VCaP (cell line): ENCODE measurements around the gene ARHGEF40.

Experiments used
- H3K27ac ChIP-seq: fragments of 450-650 bp; 2 replicates; pipeline ENCODE4 v1.5.1; 2017
- CTCF ChIP-seq: fragments of 450-650 bp; conservative IDR thresholded peaks from 2 replicates; pipeline ENCODE4 v1.5.1; 2017; ENCODE audit warnings: mild to moderate bottlenecking, moderate library complexity

Gene ARHGEF40

DNA sequence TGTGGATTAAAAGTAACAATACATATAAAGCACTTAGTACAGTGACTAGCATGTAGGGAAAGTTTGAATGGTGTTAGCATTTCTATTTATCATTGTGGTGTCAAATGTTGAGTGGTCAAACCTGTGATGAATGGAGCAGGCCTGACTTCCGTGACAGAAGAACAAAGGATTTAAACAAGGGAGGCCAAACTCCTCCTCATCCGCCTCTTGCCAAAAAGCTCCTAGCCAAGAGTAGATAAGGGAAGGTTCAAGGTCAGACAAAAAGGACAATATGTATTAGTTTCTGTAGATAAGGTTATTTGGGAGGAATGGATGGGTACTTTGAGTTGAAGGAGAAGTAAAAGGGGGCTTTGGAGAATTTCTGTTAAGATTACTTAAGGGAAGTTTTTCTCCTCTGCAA, 21.5 kb upstream of the ARHGEF40 start:
- H3K27ac ChIP-seq: no peak overlapping the region
- no peak for TF ChIP-seq CTCF

DNA sequence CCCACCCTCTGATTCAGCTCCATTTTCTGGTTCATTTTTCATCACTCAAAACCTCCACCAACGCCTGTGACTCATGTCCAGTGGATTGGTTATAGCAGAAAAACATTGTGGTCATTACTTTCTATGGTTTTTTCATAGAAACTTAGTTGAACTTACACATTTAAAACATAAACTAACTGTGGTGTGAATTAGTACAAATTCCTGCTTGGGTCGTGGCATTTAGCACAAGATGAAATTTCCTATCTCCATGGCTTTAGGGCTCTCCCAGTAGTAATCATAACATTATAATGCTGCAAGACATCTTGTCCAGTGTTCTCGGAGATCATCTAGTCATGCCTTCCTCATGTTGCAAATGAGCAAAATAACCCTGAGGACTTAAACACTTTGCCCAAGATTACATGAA, 20.8 kb upstream of the ARHGEF40 start:
- no peak overlapping the region for H3K27ac ChIP-seq
- TF ChIP-seq CTCF: no peak

- no peak for TF ChIP-seq CTCF
- no peak overlapping the region for H3K27ac ChIP-seq
These were observed 19.5 kb upstream of the ARHGEF40 start for GRCh38 chr14:21050597-21050996.

- no peak for TF ChIP-seq CTCF
- H3K27ac ChIP-seq: peak overlapping the region; percentile 32; the same call in 1 of the 2 replicates
These were observed 16.7 kb upstream of the ARHGEF40 start for GRCh38 chr14:21053184-21054122.

GRCh38 chr14:21054123-21054767, 15.9 kb upstream of the ARHGEF40 start:
- TF ChIP-seq CTCF: no peak
- H3K27ac ChIP-seq: peak overlapping the region; percentile 32

DNA sequence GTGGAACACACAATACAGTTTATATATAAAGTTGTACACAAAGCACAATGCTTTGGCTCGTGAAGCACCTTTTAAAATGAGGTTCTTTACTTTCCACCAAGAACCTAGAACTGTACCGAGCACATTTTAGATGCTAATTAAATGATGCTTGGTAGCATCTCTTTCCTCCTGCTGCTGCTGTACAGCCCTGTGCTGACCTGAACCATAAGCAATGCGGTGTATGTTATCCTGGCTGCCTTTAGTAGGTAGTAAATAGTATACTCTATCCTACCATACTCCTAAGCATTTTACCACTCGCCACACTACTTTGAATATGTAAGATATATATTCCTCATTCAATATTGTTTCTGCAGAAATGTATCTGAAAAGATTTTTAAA, 15.3 kb upstream of the ARHGEF40 start:
- TF ChIP-seq CTCF: no peak
- H3K27ac ChIP-seq: peak overlapping the region; percentile 32

GRCh38 chr14:21055432-21056117, 14.5 kb upstream of the ARHGEF40 start:
- H3K27ac ChIP-seq: peak overlapping the region; percentile 32
- no peak for TF ChIP-seq CTCF
